Gastrocnemius medialis (tissue), 4 donors: ENCODE results near the gene ADCY2.

Source experiments
- POLR2A ChIP-seq, 2 donors: fragments of 450-650 bp; IDR thresholded peaks; one replicate each; pipeline ENCODE4 v1.6.1; 2017; ENCODE audit warnings: antibody characterized with exemption in 2 of 2, mild to moderate bottlenecking in 2 of 2, moderate library complexity in 2 of 2
- TF ChIP-seq, protein P1 (sequence below), 5 experiments: fragments of 450-650 bp in 3 of 5; fragments of 200-600 bp in 2 of 5; sonication (generic) in 2 of 5; IDR thresholded peaks in 4 of 5; conservative IDR thresholded peaks in 1 of 5; 1 replicate in 4 of 5; 2 replicates in 1 of 5; pipeline ENCODE4 v1.5.1; 2016 to 2019; ENCODE audit warnings: antibody characterized with exemption in 5 of 5, mild to moderate bottlenecking in 3 of 5, moderate library complexity in 3 of 5

DNA sequence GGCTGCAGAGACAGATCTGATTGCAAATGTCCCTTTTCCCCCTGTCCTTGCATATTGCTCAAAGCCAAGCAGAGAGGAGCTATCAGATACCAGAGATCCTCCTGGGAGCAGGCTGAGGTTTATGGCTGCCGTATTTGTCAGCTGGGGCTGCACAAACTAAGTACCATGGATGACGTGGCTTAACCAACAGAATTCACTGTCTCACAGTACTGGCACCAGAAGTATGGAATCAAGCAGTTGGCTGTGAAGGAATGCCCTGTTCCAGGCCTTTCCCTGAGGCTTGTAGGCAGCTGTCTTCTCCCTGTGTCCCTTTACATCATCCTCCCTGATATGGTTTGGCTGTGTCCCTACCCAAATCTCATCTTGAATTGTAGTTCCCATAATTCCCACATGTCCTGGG is 452.4 kb downstream of the ADCY2 start:
- TF ChIP-seq POLR2A (IDR thresholded peaks at IDR 0.05): no peak
- TF ChIP-seq, protein P1, sequence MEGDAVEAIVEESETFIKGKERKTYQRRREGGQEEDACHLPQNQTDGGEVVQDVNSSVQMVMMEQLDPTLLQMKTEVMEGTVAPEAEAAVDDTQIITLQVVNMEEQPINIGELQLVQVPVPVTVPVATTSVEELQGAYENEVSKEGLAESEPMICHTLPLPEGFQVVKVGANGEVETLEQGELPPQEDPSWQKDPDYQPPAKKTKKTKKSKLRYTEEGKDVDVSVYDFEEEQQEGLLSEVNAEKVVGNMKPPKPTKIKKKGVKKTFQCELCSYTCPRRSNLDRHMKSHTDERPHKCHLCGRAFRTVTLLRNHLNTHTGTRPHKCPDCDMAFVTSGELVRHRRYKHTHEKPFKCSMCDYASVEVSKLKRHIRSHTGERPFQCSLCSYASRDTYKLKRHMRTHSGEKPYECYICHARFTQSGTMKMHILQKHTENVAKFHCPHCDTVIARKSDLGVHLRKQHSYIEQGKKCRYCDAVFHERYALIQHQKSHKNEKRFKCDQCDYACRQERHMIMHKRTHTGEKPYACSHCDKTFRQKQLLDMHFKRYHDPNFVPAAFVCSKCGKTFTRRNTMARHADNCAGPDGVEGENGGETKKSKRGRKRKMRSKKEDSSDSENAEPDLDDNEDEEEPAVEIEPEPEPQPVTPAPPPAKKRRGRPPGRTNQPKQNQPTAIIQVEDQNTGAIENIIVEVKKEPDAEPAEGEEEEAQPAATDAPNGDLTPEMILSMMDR (IDR thresholded peaks at IDR 0.05 in 4 of 5, conservative IDR thresholded peaks at IDR 0.05 in 1 of 5): no peak
